PFSK-1 (cell line): ENCODE results near the gene CYB561A3.

Experiments
- FOXP2 ChIP-seq: optimal IDR thresholded peaks from 2 replicates; pipeline ENCODE3; 2011; ENCODE audit warnings: borderline replicate concordance, control low read depth, inconsistent platforms; ENCODE audit not compliant: insufficient read depth; ENCODE audit errors: extremely low read length, extremely low read depth
- POLR2AphosphoS5 ChIP-seq: IDR thresholded peaks from 2 replicates; pipeline ENCODE4 v1.6.1; 2012; ENCODE audit warnings: low read depth, mild to moderate bottlenecking, control low read depth, low read length, moderate library complexity
- SIN3A ChIP-seq: IDR thresholded peaks from 2 replicates; pipeline ENCODE4 v1.6.1; 2012; ENCODE audit warnings: mild to moderate bottlenecking, low read length, moderate library complexity, borderline replicate concordance; ENCODE audit not compliant: insufficient read depth
- TAF1 ChIP-seq: IDR thresholded peaks from 2 replicates; pipeline ENCODE4 v1.6.1; 2012; ENCODE audit warnings: low read length, control low read depth, borderline replicate concordance; ENCODE audit not compliant: insufficient read depth
- TF ChIP-seq, protein P1 (sequence below), 2 experiments: IDR thresholded peaks; 2 replicates each; pipeline versions ENCODE4 v1.6.1 to v1.8.0; 2011 to 2012; ENCODE audit warnings: low read depth in 2 of 2, low read length in 2 of 2, control low read depth in 1 of 2, inconsistent platforms in 1 of 2, mild to moderate bottlenecking in 1 of 2, moderate library complexity in 1 of 2; ENCODE audit not compliant: insufficient read depth in 1 of 2

CYB561A3 gene

DNA sequence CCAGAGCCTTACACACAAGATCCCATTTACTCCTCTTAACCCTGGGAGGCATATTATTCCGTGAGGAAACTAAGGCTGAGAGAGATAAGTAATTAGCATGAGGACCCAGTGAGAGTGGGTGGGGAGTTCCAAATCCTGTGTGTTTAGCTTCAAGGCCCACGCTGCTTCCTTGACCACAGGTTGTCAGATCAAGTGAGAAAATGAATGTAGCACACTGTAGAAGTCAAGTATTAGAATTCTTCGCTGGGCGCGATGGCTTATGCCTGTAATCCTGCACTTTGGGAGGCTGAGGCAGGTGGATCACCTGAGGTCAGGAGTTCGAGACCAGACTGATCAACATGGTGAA lies 3.8 kb downstream of the CYB561A3 start:
- TF ChIP-seq, protein P1, sequence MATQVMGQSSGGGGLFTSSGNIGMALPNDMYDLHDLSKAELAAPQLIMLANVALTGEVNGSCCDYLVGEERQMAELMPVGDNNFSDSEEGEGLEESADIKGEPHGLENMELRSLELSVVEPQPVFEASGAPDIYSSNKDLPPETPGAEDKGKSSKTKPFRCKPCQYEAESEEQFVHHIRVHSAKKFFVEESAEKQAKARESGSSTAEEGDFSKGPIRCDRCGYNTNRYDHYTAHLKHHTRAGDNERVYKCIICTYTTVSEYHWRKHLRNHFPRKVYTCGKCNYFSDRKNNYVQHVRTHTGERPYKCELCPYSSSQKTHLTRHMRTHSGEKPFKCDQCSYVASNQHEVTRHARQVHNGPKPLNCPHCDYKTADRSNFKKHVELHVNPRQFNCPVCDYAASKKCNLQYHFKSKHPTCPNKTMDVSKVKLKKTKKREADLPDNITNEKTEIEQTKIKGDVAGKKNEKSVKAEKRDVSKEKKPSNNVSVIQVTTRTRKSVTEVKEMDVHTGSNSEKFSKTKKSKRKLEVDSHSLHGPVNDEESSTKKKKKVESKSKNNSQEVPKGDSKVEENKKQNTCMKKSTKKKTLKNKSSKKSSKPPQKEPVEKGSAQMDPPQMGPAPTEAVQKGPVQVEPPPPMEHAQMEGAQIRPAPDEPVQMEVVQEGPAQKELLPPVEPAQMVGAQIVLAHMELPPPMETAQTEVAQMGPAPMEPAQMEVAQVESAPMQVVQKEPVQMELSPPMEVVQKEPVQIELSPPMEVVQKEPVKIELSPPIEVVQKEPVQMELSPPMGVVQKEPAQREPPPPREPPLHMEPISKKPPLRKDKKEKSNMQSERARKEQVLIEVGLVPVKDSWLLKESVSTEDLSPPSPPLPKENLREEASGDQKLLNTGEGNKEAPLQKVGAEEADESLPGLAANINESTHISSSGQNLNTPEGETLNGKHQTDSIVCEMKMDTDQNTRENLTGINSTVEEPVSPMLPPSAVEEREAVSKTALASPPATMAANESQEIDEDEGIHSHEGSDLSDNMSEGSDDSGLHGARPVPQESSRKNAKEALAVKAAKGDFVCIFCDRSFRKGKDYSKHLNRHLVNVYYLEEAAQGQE (IDR thresholded peaks at IDR 0.05; ENCODE audit: insufficient read depth in 1 of 2, low read depth in 2 of 2, low read length in 2 of 2): no peak
- TF ChIP-seq SIN3A: no peak
- no peak for TF ChIP-seq POLR2AphosphoS5

DNA sequence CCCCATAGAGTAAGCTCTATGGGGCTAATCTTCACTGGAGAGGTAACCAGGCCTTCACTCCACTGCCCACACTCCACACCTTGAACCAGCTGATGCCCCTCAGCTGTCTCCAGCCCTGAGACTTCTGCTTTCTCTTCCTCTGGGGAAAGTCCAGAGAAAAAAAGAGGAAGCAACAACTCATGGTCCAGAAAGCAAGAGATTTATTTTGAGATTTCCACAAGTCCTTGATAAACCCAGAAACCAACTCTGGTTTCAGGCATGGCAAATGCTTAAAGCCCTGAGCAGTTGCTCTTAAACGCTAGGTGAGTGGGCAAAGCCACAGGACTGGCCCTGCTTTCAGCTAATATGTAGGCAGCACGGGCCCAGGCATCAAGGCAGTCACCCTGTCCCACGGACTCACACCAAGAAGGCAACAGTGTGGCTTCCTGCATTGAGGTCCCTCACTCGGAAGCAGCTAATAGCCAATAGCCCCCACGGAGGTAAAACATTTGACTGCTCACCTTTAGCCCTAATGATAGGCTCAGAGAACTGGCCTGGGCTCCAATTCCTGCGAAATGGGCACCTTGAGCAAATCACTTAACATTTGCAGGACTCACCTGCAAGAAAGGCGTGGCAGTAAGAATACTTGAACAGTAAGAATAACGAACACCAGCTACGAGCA lies 4.3 kb downstream of the CYB561A3 start:
- TF ChIP-seq FOXP2 (no peak), SIN3A (no peak)

DNA sequence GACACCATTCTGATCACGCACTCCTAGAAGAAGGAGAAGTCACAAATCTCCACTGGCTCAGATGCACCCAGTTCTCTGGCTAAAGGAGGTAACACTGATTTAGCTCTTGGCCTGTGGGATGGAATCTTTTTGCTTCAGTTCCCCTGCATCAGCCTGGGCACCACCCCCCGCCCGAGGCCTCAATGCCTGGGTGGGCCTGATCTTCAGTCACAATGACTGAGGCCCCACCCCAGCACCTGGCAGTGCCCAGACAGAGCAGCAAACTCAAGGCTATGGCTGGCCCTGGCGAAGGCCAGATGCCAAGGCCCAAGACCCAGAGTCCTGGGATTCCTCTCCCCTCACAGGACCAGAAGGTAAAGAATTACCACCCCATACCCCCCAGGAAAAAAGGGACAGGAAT lies 5.0 kb downstream of the CYB561A3 start:
- no peak for TF ChIP-seq POLR2AphosphoS5
- TF ChIP-seq SIN3A: no peak
- no peak for TF ChIP-seq TAF1
- TF ChIP-seq FOXP2: no peak
- TF ChIP-seq, protein P1 (IDR thresholded peaks at IDR 0.05; ENCODE audit: insufficient read depth in 1 of 2, low read depth in 2 of 2, low read length in 2 of 2): no peak

DNA sequence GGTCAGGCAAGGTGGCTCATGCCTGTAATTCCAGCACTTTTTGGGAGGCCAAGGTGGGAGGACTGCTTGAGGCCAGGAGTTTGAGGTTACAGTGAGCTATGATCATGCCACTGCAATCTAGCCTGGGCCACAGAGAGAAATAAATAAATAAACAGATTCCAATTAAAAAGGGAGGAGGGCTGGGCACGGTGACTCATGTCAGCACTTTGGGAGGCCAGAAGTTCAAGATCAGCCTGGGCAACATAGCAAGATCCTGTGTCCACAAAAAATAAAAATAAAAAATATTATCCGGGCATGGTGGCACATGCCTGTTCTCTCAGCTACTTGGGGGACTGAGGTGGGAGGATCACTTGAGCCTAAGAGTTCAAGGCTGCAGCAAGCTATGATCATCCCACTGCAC lies 7.5 kb downstream of the CYB561A3 start:
- TF ChIP-seq, protein P1 (IDR thresholded peaks at IDR 0.05; ENCODE audit: insufficient read depth in 1 of 2, low read depth in 2 of 2, low read length in 2 of 2): no peak
- TF ChIP-seq POLR2AphosphoS5 (no peak), FOXP2 (no peak), TAF1 (no peak), SIN3A (no peak)

DNA sequence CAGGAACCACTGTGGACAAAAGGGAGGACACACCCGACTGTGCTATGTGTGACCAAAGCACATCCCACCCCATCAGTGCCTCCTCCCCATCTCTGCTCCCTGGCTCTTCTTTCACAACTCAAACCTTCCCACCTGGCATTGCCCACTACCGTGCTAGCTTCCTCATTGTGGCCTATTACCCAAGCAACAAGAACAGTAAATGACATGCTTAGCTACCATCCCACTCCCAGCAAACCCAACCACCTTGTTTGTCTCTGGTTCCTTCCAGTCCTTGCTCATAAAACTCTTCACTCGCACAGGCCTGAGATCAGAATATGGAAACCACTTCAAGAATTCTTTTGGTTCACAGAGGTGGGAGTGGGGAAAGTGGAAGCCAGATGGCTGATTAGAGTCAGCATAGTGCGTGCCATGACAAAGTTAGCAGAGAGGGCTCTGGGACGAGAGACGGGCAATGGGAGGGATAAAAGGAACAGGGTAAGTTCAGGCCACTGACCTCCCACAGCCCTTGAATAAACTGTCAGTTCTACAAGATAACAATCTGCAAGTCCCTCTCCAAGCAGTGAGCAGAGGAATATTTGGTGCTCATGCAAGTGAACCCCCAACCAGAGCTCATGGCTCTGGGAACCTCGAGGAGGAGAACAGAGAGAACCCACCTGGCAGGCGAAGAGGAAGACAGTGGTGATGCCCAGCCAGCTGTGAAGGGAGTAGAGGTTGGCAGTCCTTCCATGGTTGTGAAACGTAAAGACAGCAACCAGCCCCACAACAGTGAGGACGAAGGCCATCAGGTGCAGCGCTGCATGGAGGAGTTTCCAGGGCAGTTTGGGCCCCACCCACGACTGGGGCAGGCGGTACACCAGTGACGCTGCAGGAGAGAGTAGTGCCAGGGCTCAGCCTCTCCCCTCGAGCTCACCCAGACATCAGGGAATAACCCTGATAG lies 8.3 kb downstream of the CYB561A3 start:
- no peak for TF ChIP-seq SIN3A
- TF ChIP-seq, protein P1 (IDR thresholded peaks at IDR 0.05; ENCODE audit: insufficient read depth in 1 of 2, low read depth in 2 of 2, low read length in 2 of 2): no peak
- no peak for TF ChIP-seq FOXP2
- TF ChIP-seq POLR2AphosphoS5: no peak
- TF ChIP-seq TAF1: no peak
